ENCODE results near the gene SNX9.
"Not testable (repeated sequence)": the region's sequence is repeated elsewhere in the genome, so short reads cannot be mapped to it uniquely, and the experiment has no call there.

The SNX9 gene

GRCh38 chr6:157831424-157832249, 8.6 kb downstream of the SNX9 start:
- DNase-seq (ENCODE audit: low read depth): no peak

- DNase-seq (ENCODE audit: low read depth): no peak
Measured at GRCh38 chr6:157832250-157832967, 9.4 kb downstream of the SNX9 start.

GRCh38 chr6:157834549-157834948, 11.5 kb downstream of the SNX9 start:
- no peak for DNase-seq (ENCODE audit: low read depth)

GRCh38 chr6:157838718-157839430, 15.8 kb downstream of the SNX9 start:
- DNase-seq (ENCODE audit: low read depth): no peak

- DNase-seq (ENCODE audit: low read depth): no peak
Measured at GRCh38 chr6:157839606-157840005, 16.6 kb downstream of the SNX9 start.

GRCh38 chr6:157840261-157840660, 17.2 kb downstream of the SNX9 start:
- no peak for DNase-seq (ENCODE audit: low read depth)

- DNase-seq (ENCODE audit: low read depth): no peak
Measured at GRCh38 chr6:157840776-157841175, 17.7 kb downstream of the SNX9 start.

GRCh38 chr6:157841211-157841840, 18.3 kb downstream of the SNX9 start:
- DNase-seq (ENCODE audit: low read depth): no peak

GRCh38 chr6:157842212-157842611, 19.2 kb downstream of the SNX9 start:
- no peak for DNase-seq (ENCODE audit: low read depth)

- not testable (repeated sequence) for DNase-seq (ENCODE audit: low read depth)
Measured at GRCh38 chr6:157844196-157844595, 21.1 kb downstream of the SNX9 start.

- DNase-seq (ENCODE audit: low read depth): no peak
Measured at GRCh38 chr6:157845493-157846259, 22.6 kb downstream of the SNX9 start.

GRCh38 chr6:157847846-157848245, 24.8 kb downstream of the SNX9 start:
- no peak for DNase-seq (ENCODE audit: low read depth)

GRCh38 chr6:157848693-157849092, 25.6 kb downstream of the SNX9 start:
- no peak for DNase-seq (ENCODE audit: low read depth)

- DNase-seq (ENCODE audit: low read depth): no peak
Measured at GRCh38 chr6:157849288-157850017, 26.4 kb downstream of the SNX9 start.

- no peak for DNase-seq (ENCODE audit: low read depth)
Measured at GRCh38 chr6:157850030-157850429, 27.0 kb downstream of the SNX9 start.

GRCh38 chr6:157853018-157853805, 30.2 kb downstream of the SNX9 start:
- no peak for DNase-seq (ENCODE audit: low read depth)

- DNase-seq (ENCODE audit: low read depth): no peak
Measured at GRCh38 chr6:157853902-157854502, 31.0 kb downstream of the SNX9 start.

- no peak for DNase-seq (ENCODE audit: low read depth)
Measured at GRCh38 chr6:157855325-157855724, 32.3 kb downstream of the SNX9 start.

GRCh38 chr6:157855804-157856203, 32.8 kb downstream of the SNX9 start:
- not testable (repeated sequence) for DNase-seq (ENCODE audit: low read depth)

- DNase-seq (ENCODE audit: low read depth): not testable (repeated sequence)
Measured at GRCh38 chr6:157858664-157859063, 35.6 kb downstream of the SNX9 start.

Data from activated T-cell treated with anti-CD3 and anti-CD28 coated beads for 1 hour (primary cell).